HG02678 (cell line): ENCODE data around the gene MMP15.

Experiments used
- ATAC-seq: cut with Tn5 transposase; IDR thresholded peaks from one replicate; pipeline ENCODE4 v1.9.1; 2021; ENCODE audit warnings: mild to moderate bottlenecking, moderate library complexity; ENCODE audit not compliant: unreplicated experiment

MMP15 gene

GRCh38 chr16:58034774-58035173 lies 9.2 kb downstream of the MMP15 start:
- ATAC-seq = no peak

- ATAC-seq = no peak
Observed at GRCh38 chr16:58035356-58036170, 10.0 kb downstream of the MMP15 start.

GRCh38 chr16:58036943-58037342 lies 11.4 kb downstream of the MMP15 start:
- no peak for ATAC-seq

DNA sequence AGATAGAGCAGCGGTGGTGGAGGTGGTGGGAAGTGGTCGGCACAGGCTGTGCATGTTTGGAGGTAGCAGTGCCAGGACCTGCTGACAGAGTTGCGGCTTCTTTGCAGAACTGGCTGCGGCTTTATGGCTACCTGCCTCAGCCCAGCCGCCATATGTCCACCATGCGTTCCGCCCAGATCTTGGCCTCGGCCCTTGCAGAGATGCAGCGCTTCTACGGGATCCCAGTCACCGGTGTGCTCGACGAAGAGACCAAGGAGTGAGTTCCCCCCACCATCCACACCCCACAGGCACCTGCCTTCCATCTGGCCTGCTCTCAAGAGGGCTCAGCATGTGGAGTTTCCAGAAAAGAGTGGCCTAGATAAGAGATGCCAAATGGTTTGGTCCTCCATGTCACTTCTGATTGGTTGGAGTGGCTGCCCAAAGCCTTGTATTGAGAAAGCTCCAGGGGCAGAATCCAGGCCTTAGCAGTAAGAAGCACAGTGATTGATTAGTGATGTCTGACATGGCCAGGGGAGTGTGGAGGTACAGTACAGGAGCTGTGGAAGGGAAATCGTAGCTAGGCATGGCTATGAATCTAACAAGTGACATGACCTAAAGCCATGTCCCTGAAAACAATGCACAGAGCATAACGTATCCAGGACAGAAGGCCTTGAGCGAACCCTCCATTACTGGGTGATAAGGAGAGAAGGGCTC lies 12.0 kb downstream of the MMP15 start:
- ATAC-seq = no peak

DNA sequence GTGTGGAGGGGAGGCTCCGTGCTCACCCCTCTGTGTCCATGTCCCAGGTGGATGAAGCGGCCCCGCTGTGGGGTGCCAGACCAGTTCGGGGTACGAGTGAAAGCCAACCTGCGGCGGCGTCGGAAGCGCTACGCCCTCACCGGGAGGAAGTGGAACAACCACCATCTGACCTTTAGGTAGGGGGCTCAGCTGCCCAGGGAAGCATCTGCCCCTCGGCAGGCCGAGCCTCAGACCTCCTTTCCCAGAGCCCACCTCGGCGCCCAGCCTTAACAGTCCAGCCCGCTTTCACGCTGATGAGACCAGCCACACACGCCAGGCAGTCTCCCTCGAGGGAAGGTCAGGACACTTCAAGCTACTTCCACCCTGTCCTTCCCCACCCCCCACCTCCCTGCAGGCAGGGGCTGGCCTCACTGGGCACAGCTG lies 12.7 kb downstream of the MMP15 start:
- no peak for ATAC-seq

DNA sequence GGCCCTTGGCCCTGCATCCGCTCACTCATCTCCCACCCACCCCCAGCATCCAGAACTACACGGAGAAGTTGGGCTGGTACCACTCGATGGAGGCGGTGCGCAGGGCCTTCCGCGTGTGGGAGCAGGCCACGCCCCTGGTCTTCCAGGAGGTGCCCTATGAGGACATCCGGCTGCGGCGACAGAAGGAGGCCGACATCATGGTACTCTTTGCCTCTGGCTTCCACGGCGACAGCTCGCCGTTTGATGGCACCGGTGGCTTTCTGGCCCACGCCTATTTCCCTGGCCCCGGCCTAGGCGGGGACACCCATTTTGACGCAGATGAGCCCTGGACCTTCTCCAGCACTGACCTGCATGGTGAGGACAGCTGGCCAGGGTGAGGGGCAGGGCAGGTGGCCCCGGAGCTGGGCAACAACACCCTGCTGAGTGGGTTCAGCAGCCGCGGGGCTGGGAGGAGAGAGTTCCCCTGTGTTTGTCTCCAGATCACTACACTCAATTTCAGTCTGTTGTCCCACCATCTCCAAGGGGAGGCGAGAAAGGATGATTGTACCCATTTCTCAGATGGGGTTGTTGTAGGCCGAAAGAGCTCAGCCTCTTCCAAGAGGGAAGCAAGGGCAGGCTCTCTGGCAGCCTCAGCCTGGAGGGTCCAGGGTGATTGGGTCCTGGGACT lies 14.4 kb downstream of the MMP15 start:
- ATAC-seq = no peak

- ATAC-seq = no peak
Observed at GRCh38 chr16:58040496-58040846, 14.9 kb downstream of the MMP15 start.

DNA sequence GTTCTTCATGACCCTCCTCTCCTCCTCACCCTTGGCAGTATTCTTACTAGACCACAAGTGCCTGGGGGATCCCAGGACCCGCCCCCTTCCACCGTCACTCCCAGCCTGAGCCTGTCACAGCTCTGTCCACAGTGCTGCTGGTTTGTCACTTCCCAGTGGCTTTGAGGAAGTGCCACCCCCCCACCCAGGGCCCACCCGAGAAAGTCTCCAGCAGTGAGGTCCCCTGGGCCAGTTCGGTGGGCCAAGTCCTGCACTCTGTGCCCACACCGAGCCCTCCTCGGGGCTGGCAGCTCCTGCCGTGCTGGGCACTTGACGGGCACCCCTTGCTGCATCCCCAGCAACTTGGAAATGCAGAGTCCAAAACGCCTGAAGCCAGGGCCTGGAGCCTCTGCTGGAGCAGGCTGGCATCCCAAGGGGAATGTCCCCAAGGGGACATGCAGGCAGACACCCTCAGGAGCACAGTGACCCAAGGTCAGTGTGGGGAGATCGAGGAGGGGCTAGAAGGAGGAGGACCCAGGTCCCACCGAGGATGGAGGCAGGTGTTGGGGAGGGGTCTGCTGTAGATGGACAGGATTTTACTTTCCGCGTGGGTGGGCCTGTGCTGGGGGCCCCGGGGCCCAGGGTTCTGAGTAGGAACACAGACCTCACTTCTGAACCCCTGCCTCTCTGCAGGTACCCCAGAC lies 15.5 kb downstream of the MMP15 start:
- no peak for ATAC-seq

GRCh38 chr16:58041628-58041955 lies 16.0 kb downstream of the MMP15 start:
- no peak for ATAC-seq

DNA sequence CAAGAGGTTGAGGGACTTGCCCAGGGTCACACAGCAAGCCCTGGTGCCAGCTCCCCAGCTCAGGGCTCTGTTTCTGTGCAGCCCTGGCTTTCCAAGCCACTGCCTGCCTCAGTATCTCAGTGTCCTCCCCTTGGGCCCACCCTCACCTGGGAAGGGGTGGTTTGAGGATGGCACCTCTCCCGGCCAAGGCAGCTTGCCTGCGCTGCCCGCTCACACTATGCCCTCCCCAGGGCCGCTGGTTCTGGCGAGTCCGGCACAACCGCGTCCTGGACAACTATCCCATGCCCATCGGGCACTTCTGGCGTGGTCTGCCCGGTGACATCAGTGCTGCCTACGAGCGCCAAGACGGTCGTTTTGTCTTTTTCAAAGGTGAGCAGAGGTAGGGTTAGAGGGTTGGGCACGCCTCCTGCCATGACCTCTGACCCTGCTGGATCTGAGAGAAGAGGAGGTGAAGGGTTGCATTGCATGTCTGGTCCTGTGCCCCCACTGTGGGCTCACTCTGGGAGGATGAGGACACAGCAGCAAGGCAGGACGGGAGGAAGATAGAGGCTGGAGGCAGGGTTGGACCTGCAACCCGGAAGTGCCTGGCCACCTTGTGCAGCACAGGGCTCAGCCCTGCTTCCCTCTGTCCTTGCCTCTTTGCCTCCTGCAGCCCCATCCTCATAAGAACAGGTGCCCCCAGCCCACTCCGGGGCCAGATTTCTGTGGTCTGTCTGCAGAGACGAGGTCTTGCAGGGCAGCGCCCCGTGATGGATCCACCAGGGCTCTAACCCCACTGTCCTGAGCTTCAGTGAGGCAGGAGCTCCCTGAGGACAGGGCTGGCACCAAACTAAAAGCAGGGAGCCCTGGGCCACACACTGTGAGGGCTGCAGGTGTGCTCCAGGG lies 16.7 kb downstream of the MMP15 start:
- no peak for ATAC-seq

DNA sequence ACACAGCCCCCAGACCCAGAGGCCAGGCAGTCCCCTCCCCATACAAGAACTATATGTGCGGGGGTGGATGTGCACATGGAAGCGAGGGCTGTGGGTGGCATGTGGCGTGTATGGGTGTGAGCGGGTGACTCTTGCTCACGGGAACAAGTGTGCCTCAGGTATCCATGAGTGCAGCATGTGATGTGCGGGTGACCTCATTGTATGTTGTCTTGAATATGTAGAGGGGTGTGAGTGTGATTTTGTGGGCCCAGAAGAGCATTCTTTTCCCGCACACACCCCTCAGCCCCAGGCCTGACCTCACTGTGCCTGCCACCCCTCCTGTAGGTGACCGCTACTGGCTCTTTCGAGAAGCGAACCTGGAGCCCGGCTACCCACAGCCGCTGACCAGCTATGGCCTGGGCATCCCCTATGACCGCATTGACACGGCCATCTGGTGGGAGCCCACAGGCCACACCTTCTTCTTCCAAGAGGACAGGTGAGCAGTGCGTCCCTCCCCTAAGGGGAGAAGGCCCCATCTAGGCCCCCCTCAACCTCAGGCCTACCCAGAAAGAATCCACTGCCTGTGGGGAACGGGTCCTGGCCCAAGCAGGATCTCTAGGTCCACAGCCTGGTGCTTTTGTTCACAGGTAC lies 17.4 kb downstream of the MMP15 start:
- no peak for ATAC-seq

DNA sequence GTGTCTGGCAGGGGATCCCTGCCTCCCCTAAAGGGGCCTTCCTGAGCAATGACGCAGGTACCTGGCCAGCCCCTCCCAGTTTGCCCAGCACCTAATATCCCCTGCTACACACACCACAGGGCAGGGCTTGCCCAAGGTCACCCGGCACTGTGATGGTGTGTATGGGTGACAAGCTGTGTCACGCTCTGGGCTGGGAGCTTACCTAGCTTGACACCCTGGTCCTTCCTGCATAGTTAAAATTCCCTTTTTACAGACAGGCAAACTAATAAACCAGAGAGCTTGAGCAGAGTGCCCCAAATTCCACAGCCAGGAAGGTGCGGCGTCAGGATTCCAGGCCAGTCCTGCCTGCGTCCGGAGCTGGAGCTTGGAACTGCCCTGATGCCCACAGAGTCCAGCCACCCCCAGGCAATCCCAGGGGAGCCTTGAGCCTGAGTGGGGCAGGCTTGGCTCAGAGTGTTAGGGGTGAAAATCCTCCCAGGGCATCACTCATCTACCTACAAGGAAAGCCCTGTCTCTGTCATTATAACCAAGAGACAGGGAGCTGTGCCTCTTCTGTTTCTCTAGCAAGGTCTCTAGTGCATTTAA lies 18.1 kb downstream of the MMP15 start:
- no peak for ATAC-seq

- ATAC-seq = no peak
Observed at GRCh38 chr16:58044266-58045019, 18.9 kb downstream of the MMP15 start.

GRCh38 chr16:58045096-58045495 lies 19.5 kb downstream of the MMP15 start:
- ATAC-seq = no peak

DNA sequence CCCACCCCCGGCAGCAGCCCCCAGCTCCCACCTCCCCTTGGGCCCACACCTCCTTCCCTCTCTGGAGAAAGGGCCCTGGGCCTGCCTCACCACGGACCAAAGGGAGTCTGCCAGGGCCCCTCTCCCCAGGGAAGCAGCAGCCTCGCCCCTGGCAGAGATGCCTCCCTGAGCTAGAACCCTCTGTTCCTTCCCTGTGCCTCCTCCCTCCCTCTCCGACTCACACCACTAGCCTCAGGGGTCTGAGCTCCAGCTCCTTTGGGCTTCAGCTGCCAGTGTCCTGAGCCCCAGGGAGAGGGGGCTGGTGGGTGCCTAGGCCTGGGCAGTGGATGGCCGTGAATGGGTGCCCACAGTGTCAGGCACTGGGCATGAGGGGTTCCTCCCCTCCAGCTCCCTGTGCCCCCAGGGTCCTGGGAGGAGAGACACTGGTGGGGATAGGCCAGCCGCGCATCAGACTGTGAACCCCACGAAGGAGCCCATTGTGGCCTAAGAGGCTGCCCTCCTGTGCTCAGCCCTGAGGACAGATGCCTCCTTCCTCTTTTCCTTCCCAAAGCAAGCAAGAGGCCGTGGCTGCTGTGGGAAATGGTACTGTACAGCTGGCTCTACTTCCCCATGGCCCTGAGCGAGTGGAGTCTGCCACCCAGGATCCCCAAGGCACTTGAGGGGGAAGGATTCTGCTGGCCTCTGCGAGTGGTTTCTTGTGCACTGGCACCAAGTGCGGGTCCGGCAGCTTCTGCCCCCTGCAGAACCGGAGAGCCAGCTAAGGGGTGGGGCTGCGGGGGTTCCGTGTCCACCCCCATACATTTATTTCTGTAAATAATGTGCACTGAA lies 20.7 kb downstream of the MMP15 start:
- ATAC-seq = no peak

DNA sequence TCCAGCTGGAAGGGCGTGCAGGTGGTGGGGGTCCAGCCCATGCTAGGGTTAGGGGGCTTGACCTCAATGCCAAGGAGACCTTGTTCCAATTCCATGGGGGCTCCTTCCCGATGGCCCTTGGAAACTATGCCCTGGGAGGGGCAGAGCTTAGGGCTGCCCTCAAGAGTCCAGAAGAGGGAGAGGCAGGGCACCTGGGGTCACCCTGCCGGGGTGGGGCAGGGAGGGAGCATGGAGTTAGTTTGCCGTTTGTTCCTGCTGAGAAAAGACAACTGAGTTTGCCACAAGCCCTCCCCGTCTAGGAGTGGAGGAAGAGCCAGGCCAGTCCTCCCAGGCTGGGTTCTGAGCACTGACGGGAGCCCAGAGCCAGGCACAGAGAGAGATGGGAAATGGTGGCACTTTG lies 21.4 kb downstream of the MMP15 start:
- no peak for ATAC-seq

GRCh38 chr16:58047557-58048348 lies 22.2 kb downstream of the MMP15 start:
- ATAC-seq = no peak
